GM21515 (cell line): ENCODE data around the gene ZNF782.
"Not testable (repeated sequence)": the region's sequence is repeated elsewhere in the genome, so short reads cannot be mapped to it uniquely, and the experiment has no call there.

Source experiments
- ATAC-seq: cut with Tn5 transposase; IDR thresholded peaks from one replicate; pipeline ENCODE4 v1.9.1; 2021; ENCODE audit not compliant: unreplicated experiment

Gene ZNF782

DNA sequence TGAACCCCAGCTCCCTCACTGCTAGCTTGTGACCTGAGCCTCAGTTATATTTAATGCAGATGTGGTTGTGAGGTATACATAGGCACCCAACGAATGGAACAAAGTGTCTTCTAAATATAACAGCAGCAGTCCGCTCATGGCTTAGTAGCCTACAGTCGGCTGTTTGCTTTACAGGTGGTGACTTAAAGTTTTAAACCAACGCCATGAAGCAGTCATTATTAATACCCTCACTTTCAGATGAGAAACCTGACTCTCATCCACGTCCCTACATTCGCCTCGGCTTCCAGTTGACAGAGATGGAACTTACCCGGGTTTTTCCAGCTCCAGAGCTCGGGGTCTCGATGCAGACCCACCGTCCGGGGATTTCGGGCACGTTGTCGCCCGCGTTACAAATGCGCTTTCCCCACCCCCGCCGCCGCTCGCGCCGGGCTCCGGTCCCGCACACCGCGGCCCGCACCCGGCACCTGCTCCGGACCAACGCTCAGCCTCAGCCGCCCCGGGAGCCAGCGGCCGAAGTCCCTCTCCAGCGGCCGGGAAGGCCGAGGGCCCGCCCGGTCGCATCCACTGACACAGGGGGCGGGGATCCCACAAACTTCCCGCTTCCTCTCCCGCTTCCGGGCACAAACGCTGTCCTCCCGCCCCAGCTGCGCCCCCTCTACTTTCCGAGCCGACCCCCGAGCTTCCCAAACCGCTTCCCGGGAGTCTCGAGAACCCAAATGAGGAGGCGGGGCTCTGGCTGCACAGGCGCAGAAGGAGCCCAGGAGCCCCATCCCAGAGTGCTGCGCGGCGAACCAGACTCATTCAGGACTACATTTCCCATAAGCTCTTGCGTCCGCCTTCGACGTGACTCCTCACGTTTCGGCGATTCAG, at the start of gene ZNF782:
TSS of gene ZNF782 (minus strand) at position 734 of the 870 bp plus-strand sequence. CDS start 2,553 bp downstream, outside the sequence.
- peak; percentile 90 for ATAC-seq

DNA sequence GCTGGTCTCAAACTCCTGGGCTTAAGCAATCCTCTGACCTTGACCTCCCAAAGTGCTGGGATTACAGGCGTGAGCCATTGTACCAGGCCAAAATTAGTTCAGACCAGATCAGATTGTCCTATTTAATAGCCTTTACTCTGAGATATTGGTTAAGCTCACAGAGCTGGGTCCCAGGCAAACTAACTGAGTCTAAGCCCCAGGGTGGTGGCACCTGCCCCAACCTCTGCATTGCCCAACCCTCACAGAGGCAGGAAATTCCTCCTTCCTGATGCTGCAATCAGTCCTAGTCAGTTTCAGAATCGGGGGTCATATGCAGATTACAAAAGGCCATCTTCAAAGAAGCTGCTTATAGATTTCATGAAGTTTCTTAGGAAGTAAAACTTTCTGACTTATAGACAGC, 45.7 kb upstream of the ZNF782 start:
- not testable (repeated sequence) for ATAC-seq

DNA sequence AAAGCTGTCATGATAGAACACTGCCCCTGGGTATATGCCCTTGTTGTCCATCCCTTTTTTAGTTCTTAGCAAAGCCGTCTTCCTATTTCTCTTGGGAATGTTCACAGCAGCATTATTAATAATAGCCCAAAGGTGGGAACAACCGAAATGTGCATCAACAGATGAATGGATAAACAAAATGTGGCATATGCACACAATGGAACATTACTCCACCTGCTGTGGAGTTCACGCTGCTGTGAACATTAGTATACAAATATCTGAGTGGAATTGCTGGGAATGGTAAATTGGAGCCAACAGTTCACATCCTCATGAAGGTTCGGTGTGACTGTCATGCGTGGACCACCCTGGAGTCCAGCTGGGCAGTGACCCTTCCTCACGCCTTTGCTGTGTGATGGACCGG, 37.8 kb upstream of the ZNF782 start:
- no peak for ATAC-seq

DNA sequence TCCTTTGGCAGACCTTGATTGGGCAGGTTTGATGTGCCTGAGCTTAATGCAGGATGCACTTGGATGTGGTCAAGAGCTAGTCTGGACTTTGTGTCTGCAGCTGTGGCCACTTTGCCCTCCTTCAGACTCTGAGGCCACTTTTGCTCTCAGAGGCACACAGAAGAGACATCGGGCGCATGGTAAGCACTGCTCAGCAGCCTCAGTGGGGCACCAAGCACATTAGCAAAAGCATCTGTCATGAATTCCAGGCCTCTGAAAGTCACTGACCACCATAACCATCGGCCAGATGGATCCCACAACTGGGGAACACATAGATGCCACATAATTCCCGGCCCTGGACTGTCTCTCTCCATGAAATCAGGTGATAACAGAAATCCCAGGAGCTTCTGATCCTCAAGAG, 34.3 kb upstream of the ZNF782 start:
- ATAC-seq: no peak

DNA sequence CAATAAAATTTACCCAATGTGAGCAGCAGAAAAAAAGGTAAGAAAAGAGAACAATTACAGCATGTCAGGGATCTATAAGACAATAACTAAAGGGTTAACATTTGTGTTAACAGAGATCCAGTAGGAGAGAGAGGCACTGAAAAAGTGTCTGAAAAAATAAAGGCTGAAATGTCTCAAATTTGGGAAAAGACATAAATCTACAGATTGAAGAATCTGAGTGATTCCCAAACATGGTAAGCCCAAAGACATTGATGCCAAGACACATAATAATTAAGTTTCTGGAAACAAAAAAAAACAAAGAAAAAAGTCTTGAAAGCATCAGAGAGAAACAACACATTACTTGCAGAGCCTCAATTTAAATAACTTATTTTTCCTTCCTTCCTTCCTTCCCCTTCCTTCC, 31.1 kb upstream of the ZNF782 start:
- no peak for ATAC-seq

DNA sequence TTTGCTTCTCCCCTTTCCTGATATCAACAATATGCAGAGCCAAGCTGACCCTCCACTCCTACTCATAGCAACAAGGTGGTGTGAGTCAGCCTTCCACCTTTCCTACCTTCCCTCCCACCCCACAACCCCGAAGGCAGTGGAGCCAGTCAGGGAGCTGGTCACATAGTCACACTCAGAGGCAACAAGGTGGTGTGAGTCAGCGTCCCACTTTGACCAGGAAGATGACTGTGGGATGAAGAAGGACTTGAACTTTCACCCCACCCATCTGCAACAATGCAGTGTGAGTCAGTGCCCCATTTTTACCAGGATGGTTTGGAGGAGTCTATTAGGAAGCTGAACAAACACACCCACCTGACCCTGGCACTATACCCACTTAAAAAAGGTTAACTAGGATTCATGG, 30.1 kb upstream of the ZNF782 start:
- ATAC-seq: no peak

DNA sequence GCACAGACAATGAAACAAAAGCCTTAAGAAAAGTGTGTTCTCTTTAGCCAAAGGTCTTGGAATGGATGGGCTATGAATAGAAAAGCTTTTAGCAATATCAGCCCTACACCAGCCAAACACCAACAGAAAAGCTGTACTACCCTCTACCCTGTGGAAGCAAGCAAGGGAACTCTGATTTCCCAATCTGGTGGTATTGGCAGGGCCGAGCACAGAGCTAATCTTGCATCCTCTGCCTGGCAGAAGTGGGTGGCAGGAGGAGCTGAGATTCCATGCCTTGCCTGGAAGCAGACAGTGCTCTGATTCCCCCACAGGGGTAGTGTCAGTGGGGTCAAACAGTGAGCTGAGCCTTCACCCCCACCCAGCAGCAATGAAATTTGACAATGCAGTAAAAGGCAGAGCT, 29.6 kb upstream of the ZNF782 start:
- ATAC-seq: no peak

DNA sequence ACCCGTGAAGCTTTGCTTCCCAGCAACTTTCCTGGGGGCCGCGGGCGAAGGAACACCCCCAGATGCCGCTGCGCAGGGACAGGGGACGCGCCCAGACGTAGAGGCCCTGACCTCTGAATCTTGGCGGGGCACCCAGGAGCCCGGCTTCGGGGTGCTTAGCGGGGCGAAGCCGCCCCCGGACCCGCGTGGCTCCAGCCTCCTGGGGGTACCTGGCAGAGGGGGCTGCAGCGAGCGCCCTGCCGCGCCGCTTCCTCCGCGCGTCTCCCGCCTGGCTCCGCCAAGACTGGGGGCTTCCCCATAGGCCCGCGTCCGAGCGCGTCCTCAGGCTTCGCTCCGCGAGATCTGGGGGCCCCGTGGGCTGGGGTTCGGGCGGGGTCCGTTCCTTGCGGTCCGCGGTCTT, 23.0 kb upstream of the ZNF782 start:
- no peak for ATAC-seq

DNA sequence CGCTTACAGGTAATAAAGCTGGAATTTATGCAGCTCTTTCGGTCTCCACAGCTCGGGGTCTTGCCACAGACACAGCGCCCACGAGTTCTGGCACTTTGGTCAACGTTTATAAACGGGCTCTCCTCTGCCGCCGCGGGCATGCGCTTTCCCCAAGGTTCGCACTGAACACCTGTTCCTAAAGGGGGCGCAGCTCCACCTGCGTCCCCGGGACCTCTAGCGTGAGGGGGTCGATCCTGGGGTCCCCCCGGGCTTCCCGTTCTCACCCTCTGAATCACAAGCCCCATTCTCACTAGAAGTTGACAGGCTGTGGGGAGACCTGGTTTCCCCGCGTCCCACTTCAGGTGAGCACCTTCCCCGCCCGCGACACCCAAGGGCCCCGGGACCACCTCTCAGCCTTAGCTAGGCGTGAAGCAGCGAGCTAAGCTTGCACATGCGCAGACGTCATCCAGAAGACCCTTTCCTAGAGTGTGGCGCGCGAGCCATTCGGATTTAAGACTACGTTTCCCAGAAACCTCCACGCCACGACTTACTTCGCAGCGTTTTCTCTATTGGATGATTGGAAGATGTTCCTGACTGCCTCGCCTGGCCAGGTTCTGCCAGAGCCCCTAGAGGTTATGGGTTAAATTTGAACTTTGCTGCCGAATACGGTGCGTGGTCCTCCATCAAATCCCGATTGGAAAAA, 21.3 kb upstream of the ZNF782 start:
- peak; percentile 62 for ATAC-seq

DNA sequence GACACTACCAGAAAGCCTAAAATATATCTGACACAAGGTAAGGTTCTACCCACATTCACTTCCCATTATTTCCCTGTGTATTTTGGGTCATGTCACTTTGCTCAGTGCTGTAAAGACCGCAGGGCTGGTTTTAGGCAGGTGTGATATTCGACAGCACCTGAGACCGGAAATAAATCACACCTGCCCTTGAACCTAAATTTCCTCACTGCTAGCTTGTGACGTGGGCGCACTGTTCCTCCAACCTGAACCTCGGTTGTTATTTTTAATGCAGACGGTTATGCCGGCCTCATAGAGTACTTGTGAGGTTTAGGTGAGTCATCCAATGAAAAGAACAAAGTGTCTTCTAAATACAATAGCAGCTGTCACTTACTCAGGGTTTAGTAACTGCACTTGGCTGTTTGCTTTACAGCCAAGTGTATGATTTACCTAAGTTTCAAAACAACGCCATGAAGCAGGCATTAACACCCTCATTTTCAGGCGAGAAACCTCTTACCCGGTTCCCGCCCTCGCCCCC, 20.7 kb upstream of the ZNF782 start:
- peak; percentile 43 for ATAC-seq

DNA sequence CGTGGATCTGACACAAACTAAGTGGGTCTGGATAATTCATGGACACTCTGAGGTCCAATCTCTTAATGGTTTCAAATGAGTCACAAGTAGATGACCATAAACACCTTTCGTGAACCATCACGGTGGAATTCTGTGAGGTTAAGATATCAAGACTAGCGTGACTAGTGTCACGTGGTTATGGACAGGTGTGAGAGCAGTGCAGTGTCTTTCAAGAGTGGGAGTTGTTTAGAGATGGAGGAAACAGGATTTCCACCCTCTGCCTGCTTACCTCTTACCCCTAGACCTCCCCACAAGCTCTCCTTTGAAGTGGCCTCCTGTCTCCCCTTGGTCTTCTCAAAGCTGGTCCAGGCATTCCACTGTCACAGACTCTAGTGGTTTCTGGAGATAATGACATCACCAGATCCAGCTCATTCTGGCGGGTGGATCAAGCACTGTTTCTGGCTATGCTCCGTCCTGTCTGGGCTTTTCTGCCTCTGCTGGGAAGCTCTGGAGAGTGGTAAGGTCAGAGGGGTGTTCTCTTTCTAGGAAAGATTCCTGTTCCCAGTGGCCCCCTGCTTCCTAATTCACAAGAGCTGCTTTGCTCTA, 20.0 kb upstream of the ZNF782 start:
- no peak for ATAC-seq

DNA sequence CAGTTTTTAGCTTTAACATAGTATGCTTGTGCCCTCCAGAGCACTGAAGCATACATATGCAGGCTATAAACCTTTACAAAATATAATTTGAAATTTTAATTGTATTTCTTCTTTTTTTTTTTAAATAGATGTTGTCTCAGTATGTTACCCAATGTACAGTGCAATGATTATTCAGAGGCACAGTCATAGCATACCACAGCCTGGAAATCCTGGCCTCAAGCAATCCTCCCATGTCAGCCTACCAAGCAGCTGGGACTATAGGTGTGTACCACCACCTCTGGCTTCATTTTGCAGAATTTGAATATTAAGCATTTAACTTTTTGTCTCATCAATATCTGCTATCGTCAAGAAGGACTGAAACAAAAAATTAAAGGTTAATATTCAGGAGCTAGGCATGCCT, 16.9 kb upstream of the ZNF782 start:
- ATAC-seq: no peak

DNA sequence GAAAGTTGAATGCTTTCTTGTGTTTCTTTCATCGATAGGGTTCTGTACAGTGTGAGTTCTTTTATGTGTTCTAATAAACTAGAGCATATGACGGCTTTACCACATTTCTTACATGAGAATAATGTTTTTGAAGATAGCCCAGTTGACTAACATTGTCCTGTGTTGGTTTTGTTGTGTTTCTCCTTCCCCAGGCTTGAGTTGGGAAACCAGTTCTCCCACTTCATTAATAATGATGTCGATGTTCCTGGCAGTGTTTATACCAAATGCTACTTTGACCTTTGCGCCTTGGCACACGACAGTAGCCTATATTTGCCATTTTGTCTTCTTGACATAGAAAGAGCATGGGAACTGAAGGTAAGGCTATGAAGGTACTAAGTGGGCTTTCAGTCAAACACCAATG, 14.4 kb upstream of the ZNF782 start:
- no peak for ATAC-seq

DNA sequence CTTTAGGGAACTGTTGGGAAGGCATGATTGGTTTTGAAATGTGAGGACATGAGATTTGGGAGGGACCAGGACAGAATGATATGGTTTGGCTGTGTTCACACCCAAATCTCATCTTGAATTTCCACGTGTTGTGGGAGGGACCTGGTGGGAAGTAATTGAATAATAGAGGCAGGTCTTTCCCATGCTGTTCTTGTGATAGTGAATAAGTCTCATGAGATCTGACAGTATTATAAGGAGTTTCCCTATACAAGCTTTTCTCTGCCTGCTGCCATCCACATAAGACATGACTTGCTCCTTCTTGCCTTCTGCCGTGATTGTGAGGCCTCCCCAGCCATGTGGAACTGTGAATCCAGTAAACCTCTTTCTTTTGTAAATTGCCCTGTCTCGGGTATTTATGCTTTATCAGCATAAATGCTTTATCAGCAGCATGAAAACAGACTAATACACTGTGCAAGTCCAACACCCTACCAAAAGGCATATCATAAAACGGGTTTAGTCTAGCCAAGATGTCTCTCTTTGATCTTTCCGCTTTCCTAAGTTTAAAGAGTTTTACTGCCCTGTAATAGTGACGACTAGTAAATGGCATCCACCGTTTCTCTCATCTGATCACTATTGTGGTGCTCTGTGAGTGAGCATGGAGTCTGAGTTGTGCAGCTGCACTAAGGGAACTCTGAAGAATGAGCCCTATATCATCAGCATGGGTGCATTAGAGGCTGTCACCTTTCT, 12.9 kb upstream of the ZNF782 start:
- ATAC-seq: no peak

DNA sequence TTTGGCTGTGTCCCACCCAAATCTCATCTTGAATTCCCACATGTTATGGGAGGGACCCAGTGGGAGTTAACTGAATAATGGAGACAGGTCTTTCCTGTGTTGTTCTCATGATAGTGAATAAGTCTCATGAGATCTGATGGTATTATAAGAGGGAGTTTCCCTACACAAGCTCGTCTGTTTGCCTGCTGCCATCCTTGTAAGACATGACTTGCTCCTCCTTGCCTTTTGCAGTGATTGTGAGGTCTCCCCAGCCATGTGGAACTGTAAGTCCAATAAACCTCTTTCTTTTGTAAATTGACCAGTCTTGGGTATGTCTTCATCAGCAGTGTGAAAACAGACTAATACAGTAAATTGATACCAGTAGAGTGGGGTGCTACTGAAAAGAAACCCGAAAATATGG, 10.9 kb upstream of the ZNF782 start:
- ATAC-seq: not testable (repeated sequence)

DNA sequence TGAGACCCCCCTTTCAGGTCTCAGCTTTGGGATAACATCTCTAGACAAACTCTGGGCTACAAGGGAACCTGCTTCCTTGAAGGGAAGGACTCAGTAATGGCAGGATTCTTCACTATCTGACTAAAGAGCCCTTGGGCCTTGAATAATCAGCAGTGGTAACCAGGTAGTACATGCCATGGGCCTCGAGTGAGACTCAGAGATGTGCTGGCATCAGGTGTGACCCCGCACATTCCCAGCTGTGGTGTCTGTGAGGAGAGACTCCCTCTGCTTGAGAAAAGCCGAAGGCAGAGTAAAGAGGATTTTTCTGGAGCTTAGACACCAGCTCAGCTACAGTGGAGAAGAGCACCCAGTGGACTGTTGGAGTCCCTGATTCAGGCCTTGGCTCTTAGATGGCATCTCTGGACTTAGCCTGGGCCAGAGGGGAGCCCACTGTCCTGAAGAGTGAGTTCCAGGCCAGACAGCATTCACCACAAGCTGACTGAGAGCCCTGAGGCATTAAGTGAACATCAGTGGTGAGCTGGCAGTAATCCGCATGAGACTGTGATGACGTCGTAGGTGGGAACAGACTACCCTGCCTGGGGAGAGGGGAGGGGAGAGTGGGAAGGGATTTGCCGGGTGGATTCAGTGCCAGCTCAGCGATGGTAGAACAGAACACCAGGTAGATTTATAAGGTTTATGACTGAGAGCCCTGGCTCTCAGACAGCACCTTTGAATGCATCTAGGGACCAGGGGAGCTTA, 5.3 kb upstream of the ZNF782 start:
- no peak for ATAC-seq

DNA sequence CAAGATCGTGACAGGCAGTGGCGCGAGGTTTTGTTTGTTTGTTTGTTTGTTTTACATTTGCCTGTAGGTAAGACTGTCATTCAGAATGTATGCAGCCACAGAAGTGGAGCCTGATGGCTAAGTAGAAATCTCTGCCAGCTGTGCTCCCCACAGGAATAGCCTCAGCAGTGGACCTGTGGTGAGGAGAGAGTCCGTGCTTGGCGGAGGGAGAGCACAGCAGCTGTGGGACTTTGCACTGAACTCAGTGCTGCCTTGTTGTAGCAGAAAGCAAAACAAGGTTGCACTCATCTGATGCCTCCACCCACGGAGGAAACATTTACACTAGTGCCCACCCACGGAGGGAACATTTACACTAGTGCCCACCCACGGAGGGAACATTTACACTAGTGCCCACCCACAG, 4.4 kb upstream of the ZNF782 start:
- ATAC-seq: no peak

DNA sequence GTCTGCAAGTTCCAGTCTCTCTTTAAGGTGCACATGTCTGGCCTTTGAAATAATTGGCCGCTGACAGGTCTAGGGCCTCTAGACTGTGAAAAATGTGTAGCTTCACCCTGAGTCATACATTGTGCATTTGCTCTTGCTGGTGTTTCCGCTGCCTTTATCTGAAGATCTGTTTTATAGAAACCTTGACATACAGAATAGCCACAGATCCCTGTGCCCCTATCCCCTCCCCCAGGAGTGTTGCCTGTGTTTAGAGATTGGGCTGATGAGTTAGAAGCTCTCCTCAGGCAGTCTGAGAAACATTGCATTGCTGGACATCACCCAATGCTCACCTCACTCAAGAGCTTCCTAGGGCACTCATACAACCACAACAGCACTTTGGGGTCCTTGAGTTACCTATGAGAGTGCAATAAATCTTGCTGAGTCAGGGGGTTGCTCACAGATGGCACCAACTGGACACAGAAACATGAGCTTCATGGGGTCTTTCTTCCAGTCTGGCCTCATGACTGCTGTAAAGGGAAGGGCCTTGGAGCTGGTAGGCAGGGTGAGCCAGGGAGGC, 3.8 kb upstream of the ZNF782 start:
- no peak for ATAC-seq

DNA sequence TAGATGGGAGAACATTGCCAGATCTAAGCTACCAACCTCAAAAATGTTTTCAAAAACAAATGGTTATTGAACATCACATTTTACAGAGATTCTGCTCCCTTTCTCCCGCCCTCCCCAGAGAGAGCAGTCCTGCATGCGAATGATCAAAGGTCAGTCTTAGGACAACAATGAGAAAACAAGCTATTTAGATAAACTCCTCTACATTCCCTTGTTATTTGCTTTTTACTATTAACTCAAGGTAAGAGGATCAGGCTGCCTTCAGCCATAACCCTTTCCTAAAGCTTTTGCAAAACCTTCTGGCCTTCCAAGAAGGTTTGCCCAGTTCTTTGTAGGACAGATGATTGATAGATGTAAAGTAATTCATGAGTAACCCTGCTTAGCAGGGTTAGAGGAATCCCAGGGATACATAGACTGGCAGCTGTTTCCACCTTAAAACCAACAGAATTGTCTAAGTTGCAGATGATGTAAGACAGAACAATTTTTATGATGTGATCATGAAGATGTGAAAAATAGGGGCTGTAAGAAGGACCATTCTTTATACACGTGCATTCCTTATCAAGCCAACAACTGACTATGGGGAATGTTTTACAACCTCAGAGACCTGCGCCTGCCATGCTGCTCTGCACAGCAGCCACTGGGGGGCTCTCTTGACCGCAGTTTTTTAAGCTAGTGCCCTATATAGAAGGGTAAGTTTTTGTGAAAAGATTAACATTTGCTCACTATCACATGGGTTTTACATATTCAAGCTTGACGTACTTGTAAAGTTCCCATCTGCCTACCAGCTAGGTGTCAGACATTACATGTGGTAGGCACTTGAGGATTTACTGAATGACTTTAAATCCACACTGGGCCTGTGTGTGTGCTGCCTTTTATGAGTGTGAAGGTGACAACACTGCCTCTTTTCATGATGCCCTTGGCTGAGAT, 2.3 kb upstream of the ZNF782 start:
- peak; percentile 49 for ATAC-seq
